HG03520 (cell line): ENCODE measurements around the gene ITGA4.
"Not testable (repeated sequence)": the region's sequence is repeated elsewhere in the genome, so short reads cannot be mapped to it uniquely, and the experiment has no call there.

Experiments
- ATAC-seq: cut with Tn5 transposase; IDR thresholded peaks from one replicate; pipeline ENCODE4 v1.9.1; 2021; ENCODE audit warnings: mild to moderate bottlenecking, moderate library complexity; ENCODE audit not compliant: unreplicated experiment

The ITGA4 gene

DNA sequence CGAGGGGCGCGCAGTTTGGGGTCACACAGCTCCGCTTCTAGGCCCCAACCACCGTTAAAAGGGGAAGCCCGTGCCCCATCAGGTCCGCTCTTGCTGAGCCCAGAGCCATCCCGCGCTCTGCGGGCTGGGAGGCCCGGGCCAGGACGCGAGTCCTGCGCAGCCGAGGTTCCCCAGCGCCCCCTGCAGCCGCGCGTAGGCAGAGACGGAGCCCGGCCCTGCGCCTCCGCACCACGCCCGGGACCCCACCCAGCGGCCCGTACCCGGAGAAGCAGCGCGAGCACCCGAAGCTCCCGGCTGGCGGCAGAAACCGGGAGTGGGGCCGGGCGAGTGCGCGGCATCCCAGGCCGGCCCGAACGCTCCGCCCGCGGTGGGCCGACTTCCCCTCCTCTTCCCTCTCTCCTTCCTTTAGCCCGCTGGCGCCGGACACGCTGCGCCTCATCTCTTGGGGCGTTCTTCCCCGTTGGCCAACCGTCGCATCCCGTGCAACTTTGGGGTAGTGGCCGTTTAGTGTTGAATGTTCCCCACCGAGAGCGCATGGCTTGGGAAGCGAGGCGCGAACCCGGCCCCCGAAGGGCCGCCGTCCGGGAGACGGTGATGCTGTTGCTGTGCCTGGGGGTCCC, at the start of gene ITGA4:
ITGA4 (plus strand) TSS at position 266 of the 620 bp plus-strand sequence; CDS start at position 535, 269 bp downstream.
- peak; percentile 73 for ATAC-seq

DNA sequence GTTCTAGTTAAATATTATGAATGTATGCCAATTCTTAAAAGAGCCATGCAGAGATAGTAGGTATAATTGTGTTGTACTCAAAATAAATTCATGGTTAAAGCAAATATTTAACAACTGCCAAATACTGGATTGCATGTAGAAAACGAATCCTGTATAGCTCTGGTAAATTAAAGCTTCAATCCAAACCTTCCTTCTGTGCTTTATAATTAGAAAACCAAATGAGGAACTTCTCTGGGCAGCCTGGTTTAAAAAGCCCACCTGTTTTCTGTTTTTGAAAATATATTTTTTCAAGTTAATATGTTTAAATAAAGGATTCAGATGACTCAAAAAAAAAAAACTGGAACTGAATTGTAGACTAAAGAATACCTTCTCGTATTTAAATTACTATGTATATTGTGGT, 48.3 kb upstream of the ITGA4 start:
- ATAC-seq = no peak

DNA sequence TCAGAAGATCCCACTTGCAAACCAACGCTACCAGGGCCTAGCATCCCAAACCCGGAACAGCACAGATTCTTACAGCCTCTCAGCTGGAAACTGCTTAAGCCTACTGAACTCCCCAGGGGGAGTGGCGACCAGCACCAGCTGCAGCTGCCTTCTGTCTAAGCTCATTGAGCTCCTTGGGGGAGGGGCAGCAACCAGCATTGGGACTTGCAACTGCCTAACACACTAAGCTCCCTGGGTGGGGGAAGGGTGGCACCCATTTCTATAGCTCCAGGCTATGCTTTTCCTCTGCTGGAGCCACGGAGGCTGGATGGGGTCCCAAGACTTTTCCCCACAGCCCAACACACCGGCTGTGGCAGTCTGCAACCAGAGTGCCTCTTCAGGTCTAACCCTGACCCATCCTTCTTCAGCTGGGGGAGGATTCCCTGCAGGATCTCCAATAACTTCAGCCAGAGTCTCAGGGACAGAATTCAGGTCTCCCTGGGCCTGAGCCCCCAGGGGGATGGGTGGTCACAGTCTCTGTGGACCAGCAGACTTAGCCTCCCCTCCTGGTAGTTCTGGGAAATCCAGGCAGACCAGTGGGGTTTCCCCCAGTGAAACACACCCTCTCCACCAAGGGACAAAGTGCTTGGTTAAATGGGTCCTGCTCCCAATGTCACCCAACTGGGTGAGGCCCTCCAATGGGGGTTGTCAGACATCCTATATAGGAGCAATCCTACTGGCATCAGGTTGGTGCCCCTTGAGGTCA, 45.9 kb upstream of the ITGA4 start:
- peak; percentile 91 for ATAC-seq

DNA sequence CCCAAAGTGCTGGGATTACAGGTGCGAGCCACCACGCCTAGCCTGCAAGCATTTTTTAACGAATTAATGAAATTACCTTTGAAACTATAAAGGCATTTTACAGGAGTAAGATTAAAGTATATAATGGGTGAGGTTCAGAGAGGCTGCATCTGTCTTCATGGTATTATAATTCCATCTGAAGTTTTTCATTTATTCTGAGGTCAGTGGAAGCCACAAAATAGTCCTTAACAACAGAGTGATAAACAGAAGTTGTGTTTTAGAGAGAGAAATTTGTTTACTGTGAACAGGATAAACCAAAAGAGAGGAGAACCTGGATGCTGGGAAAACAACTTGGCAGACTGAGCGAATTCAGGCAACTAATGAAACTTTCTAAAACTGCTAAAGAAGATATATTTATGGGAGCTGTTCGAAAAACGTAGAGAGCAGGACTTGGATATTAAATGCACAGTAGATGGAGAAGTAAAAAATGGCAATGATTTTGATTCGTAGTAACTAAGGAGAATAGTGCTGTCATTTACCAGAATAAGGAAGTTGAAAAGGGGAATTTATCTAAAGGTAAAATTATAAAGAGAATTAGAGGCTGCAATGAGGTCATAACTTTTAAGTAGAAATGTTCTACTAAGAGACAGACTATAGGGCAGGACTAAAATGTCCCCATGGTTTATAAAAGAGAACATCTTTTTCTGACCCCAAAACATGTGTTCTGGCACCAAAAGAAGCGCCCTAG, 37.9 kb upstream of the ITGA4 start:
- no peak for ATAC-seq

DNA sequence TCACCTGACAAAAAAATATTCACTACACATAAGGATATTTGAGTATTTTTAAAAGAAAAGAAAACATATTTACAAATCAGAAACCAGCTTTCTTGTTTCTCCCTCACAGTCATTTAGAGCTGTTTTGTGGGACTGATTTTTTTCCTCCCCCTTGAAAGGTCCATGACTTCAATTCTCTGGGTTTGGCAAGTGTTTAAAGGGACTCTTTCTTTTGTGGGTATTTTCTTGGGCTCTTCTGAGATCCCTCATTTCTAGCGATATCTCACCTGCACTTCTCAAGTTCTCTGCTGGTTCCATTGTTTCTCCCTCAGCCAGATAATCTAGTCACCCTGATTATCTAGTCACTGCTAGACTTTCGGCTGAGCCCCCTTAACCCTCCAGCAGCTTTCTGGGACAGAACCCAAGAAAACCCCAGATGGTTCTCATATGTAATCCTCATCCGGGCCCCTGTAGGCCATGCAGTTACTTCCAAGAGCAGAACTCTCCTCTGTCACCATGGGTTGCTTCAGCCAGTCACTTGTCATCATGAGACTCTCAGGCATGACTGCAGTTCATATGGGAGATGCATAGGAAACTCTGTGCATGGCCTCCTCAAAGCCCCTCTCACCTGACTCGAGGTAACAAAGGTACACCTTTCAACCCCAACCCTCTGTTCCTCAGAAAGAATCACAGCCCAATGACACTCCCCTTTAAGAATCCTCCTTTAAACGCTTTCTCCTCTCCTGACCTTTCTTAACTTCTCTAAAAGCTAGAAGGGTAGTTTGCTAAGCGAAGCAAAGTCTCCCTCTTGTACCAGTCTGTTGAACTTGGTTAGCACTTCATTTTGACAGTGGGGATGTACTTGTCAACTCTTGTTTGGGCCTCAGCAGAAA, 36.7 kb upstream of the ITGA4 start:
- no peak for ATAC-seq

DNA sequence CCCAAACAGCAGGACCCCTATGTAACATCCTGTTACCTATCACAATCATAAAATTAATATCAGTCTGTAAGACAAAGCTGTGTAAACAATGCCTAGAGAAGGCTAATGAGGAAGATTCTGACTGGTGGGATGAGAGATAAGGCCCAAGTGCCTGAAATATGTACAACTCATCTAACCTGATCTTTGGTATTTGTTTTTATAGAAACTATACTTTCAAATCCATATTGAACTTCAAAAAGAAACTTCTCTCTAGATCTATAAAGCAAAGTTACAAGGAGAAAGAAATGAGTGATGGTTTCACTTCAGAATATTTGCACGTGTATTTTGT, 36.1 kb upstream of the ITGA4 start:
- ATAC-seq = no peak

DNA sequence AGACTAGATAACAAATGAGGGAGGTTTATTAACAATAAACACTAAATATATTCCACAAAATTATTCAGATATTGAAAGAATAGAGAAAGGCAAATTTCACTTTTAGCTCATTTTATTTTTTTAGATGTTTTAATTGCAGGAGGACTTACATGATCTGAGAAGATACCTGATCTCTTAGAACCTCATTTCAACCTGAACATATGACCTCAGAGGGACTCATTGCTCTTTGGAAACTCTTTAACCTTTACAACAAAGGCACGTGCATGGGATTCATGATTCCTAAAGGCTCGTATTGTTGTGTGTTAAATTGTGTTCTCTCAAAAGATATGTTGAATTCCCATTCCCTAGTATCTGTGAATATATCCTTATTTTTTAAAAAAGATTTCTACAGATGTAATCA, 35.7 kb upstream of the ITGA4 start:
- ATAC-seq = no peak

DNA sequence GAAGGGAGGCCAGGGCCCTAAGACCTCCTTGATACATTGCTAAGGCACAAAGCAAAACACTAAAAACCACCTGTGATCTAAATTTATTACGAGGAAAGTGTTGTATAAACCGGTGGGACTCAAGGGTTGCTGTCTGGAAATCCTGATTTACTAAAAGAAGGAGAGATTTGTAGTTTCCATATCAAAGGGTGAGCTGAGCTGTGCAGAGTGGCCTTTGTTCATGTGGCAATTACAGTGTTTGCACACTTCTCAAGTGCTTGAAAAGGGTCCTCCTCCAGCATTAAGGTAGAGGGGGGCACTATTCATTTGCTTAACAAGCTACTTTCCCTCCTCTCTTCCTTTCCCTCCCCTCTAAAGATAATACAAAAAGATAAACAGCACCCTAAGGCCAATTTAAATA, 30.5 kb upstream of the ITGA4 start:
- ATAC-seq = no peak

DNA sequence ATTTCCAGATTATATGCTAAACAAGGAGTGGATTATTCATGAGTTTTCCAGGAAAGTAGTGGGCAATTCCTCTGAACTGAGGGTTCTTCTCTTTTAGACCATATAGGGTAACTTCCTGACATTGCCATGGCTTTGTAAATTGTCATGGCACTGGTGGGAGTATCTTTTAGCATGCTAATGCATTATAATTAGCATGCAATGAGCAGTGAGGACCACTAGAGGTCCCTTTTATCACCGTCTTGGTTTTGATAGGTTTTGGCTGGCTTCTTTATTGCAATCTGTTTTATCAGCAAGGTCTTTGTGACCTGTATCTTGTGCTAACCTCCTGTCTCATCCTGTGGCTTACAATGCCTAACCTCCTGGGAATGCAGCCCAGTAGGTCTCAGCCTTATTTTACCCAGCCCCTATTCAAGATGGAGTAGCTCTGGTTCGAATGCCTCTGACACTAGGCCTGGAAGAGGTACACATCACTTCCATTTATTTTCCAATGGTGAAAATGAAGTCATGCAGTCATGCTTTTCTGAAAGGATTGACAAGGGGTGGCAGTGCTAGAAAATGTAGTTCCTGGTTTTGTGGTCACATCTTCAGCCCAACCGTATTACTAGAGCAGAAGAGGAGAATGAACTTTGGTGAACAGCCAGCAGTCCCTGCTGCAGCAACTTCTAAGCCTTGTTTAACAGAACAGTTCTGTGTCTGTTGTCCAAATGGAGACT, 26.6 kb upstream of the ITGA4 start:
- ATAC-seq = no peak

DNA sequence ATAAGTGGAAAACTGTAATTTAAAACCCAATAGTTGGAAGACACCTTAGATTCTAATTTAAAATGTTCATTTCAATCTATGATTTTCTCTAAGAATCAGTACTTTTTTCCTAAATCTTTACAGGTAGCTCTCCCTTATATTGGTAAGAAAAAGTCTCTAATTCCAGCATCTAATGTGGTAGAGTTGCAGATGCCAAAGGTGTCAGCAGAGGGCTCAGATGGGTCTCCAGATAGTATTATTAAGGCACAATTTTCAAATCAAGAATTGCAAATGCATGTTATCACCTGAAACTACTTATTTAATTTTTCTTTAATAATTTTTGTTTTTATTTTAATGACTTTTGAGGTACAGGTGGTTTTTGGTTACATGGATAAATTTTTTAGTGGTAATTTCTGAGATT, 25.5 kb upstream of the ITGA4 start:
- no peak for ATAC-seq

DNA sequence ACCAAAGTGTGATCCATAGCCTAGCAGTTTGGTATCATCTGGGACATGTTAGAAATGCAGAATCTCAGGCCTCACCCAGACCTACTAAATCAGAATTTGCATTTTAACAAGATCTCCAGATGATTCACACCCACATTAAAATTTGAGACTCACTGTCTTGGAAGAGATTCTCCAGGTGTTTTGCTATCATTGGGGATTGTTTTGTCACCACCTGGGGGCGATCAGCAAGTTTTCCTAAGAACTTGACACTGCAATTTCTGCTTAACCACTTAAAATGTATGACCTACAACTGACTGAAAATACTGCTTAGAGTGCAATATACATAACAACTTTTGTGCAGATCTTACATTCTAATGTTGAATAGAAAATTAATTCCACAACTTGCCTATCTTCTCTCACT, 18.9 kb upstream of the ITGA4 start:
- ATAC-seq = no peak

DNA sequence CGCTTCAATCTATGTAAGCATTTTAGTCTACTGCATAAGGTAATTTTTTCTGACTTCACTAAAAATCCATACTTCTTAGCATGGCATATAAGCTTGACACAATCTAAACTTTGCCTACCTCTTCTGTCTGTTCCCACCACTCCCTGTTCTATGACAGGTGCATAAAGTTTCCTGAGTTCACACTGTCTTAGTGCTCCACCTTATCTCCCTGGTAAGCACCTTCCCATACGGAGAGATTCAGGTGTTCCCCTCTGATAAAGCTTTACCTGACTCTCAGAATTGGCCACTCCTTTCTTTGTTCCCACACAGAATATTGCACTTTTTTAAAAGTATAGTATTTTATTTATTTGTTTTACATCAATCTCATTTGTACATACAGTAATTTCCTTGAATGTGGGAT, 16.8 kb upstream of the ITGA4 start:
- no peak for ATAC-seq

DNA sequence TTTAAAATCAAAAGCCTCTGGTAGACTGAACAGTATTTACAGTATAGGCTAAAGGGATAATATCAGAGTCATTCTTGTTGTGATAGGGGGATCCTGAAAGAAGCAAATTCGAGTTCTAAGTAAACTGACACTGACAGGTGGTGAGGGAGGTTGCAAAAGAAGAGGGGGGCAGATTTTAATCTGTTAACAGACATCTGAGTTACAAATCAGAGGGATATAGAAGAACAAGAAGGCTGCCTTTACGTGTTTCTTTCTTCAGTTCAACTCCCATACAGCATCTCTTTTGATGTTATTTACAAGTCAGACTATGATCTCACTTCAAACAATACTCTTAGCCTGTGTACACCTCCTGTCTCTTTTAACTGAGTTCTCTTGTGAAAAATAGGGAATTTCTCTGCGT, 16.3 kb upstream of the ITGA4 start:
- no peak for ATAC-seq

DNA sequence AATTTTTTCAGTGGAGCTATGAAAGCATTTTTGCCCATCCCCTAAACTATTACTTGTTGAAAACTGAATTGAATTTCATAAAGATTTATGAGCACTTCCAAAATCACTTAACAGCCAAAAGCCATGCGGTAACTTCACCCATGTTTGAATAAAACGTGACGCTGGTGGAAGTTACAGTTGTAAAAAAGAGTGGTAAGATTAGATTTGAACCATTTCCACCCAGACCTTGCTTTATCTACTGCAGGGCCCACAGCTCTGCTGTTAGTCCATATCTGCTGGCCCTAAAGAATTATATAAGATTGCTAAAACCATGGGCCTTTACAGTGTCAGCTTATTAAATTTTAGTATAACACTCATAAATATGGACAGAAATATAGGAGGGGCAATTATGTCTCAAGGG, 15.5 kb upstream of the ITGA4 start:
- no peak for ATAC-seq

DNA sequence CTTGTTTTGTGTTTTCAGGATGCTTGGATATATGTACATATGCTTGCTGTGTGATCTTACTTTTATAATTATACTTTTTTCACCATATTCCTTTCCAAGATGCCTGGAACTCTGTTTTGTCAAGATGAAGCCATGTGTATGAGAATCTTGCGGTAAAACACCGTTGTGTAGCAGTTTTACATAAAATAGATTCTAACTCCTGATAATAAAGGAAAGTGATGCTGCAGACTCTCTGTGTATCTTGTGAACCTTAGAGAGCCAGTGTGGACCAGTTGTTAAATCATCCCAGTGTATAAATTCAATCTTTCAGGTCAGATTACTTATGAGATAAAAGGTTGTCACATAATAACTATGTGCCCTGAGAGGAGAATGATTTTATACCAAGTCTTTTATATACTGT, 12.5 kb upstream of the ITGA4 start:
- ATAC-seq = no peak

DNA sequence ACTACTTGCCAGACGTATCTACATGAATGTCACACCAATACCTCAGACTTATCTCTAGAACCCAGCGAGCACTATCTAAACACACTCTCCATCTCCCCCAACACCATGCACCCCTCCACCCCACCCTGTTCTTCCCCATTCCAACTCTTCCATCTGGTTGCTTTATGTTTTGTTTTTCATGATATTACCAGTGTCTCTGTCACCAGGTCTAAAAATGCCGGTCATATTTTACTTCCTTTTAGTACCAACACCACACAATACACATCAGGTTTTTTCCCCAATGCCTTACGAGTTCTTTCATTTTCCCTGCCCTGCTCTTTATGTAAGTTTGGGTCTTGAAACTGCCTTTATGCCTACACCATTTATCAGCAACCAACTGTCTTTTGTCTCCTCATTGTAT, 10.2 kb upstream of the ITGA4 start:
- ATAC-seq = no peak

DNA sequence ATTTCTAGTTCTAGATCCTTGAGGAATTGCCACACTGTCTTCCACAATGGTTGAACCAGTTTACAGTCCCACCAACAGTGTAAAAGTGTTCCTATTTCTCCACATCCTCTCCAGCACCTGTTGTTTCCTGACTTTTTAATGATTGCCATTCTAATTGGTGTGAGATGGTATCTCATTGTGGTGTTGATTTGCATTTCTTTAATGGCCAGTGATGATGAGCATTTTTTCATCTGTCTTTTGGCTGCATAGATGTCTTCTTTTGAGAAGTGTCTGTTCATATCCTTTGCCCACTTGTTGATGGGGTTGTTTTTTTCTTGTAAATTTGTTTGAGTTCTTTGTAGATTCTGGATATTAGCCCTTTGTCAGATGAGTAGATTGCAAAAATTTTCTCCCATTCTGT, 7.9 kb upstream of the ITGA4 start:
- not testable (repeated sequence) for ATAC-seq

DNA sequence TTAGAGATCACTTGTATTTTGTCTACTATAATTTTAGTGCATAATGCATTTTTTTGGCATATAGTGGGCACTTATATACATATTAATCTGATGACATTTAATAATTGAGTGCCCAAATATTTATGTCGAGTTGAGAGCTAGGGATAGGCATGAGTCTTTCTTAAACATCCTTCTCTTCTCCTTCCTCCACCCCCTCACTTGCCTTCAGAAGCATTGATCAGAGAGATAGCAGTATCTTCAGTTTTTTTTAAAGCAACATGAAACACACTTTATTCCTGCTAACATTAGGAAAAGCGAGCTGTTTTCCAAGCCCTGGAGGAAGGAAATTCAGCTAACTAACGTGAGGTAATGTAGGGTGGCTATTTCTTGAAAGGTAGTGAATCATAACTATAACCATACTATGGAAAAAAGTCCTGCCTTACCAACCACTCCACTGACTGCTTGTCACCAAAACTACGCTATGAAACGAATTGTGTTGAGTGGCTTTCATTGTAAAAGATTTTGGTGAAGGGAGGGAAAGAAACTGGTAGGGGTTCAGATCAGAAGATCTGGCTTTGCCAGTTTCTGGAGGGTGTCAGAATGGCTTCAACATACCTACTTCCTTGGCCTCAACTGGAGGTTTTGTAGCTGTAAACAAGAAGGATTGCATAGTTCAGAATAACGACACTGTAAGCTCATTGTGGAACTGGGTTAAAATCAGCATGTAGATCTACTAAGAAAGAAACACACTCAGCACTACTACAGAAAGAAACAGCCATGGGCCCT, 2.3 kb upstream of the ITGA4 start:
- ATAC-seq = no peak

DNA sequence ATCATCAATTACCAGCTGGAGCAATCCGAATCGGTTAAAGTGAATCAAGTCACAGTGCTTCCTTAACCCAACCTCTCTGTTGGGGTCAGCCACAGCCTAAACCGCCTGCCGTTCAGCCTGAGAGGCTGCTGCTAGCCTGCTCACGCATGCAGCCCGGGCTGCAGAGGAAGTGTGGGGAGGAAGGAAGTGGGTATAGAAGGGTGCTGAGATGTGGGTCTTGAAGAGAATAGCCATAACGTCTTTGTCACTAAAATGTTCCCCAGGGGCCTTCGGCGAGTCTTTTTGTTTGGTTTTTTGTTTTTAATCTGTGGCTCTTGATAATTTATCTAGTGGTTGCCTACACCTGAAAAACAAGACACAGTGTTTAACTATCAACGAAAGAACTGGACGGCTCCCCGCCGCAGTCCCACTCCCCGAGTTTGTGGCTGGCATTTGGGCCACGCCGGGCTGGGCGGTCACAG, 496 bp upstream of the ITGA4 start:
- ATAC-seq = peak; percentile 67
